ENCODE results near the gene TNFSF13B. TPM values are rescaled to one million over a fixed set of nuclear protein-coding genes. Genes with fewer than 3 reads are reported as not detected.
"Not testable (repeated sequence)": the region's sequence is repeated elsewhere in the genome, so short reads cannot be mapped to it uniquely, and the experiment has no call there.

The TNFSF13B gene
- total and polyA plus RNA-seq, 3 donors from 2014 or later, result 2.5 to 3.7 TPM; not detected in 1

GRCh38 chr13:108297114-108297513 is 27.6 kb downstream of the TNFSF13B start:
- DNase-seq, result no peak
- 89 to 100% methylated on average over 1 of the region's 1 CpG for WGBS, 2 donors
- H3K27ac ChIP-seq, result no peak overlapping the region
- intact Hi-C loops (cut with DNase I; ENCODE audit: low total_unique reads), result no loop called here
- H3K9me3 ChIP-seq, result no peaks in the 10 kb centered on the region
- TF ChIP-seq POLR2A (IDR thresholded peaks at IDR 0.05) (no peak), CTCF (IDR thresholded peaks at IDR 0.05) (no peak)
- H3K27me3 ChIP-seq, result no peaks in the 10 kb centered on the region
- no peaks in the 10 kb centered on the region for H3K4me1 ChIP-seq
- H3K36me3 ChIP-seq (ENCODE audit: low read depth, missing control alignments), result no peaks in the 10 kb centered on the region
- no peak overlapping the region for H3K4me3 ChIP-seq

GRCh38 chr13:108302279-108302678 is 32.8 kb downstream of the TNFSF13B start:
- no peaks in the 10 kb centered on the region for H3K4me1 ChIP-seq
- DNase-seq, result no peak
- H3K36me3 ChIP-seq (ENCODE audit: low read depth, missing control alignments), result no peaks in the 10 kb centered on the region
- TF ChIP-seq CTCF (IDR thresholded peaks at IDR 0.05) (no peak), POLR2A (IDR thresholded peaks at IDR 0.05) (no peak)
- intact Hi-C loops (cut with DNase I; ENCODE audit: low total_unique reads), result no loop called here
- no peak overlapping the region for H3K4me3 ChIP-seq
- no peak overlapping the region for H3K27ac ChIP-seq
- H3K9me3 ChIP-seq, result no peaks in the 10 kb centered on the region
- no peaks in the 10 kb centered on the region for H3K27me3 ChIP-seq
- WGBS, 2 donors, result 64 to 74% methylated on average over 1 of the region's 1 CpG

- no peak for DNase-seq
- WGBS, 2 donors, result 73 to 78% methylated on average over 7 of the region's 7 CpGs
- Histone ChIP-seq H3K4me3 (no peak overlapping the region), H3K27me3 (no peaks in the 10 kb centered on the region), H3K4me1 (no peaks in the 10 kb centered on the region), H3K27ac (no peak overlapping the region), H3K36me3 (ENCODE audit: low read depth, missing control alignments) (no peaks in the 10 kb centered on the region), H3K9me3 (no peaks in the 10 kb centered on the region)
- TF ChIP-seq CTCF (IDR thresholded peaks at IDR 0.05) (no peak), POLR2A (IDR thresholded peaks at IDR 0.05) (no peak)
- intact Hi-C loops (cut with DNase I; ENCODE audit: low total_unique reads), result no loop called here
These were observed 34.9 kb downstream of the TNFSF13B start for GRCh38 chr13:108304170-108305016.

- TF ChIP-seq POLR2A (IDR thresholded peaks at IDR 0.05) (no peak), CTCF (IDR thresholded peaks at IDR 0.05) (no peak)
- intact Hi-C loops (cut with DNase I; ENCODE audit: low total_unique reads), result no loop called here
- DNase-seq, result no peak
These were observed 36.1 kb downstream of the TNFSF13B start for GRCh38 chr13:108305655-108306054.

GRCh38 chr13:108306860-108307259 is 37.3 kb downstream of the TNFSF13B start:
- Histone ChIP-seq H3K27ac (no peak overlapping the region), H3K27me3 (no peaks in the 10 kb centered on the region), H3K4me1 (no peaks in the 10 kb centered on the region), H3K4me3 (no peak overlapping the region), H3K9me3 (no peaks in the 10 kb centered on the region), H3K36me3 (ENCODE audit: low read depth, missing control alignments) (no peaks in the 10 kb centered on the region)
- intact Hi-C loops (cut with DNase I; ENCODE audit: low total_unique reads), result no loop called here
- no peak for TF ChIP-seq POLR2A (IDR thresholded peaks at IDR 0.05)
- no peak for TF ChIP-seq CTCF (IDR thresholded peaks at IDR 0.05)
- no peak for DNase-seq

More at GRCh38 chr13:108305655-108306054, 36.1 kb downstream of the TNFSF13B start:
- H3K4me3 ChIP-seq, result no peak overlapping the region
- H3K36me3 ChIP-seq (ENCODE audit: low read depth, missing control alignments), result no peaks in the 10 kb centered on the region
- H3K9me3 ChIP-seq, result no peaks in the 10 kb centered on the region
- no peaks in the 10 kb centered on the region for H3K27me3 ChIP-seq
- H3K27ac ChIP-seq, result no peak overlapping the region
- no peaks in the 10 kb centered on the region for H3K4me1 ChIP-seq

- H3K27me3 ChIP-seq; intact Hi-C loops (cut with DNase I; ENCODE audit: low total_unique reads): not testable (repeated sequence)
- WGBS, 2 donors, result 53 to 61% methylated on average over 4 of the region's 4 CpGs
These were observed 42.1 kb downstream of the TNFSF13B start for GRCh38 chr13:108311596-108311995.

More at GRCh38 chr13:108311596-108311995, 42.1 kb downstream of the TNFSF13B start:
- DNase-seq; H3K27ac ChIP-seq; H3K4me1 ChIP-seq; H3K4me3 ChIP-seq; H3K36me3 ChIP-seq (ENCODE audit: low read depth, missing control alignments); H3K9me3 ChIP-seq: not testable (repeated sequence)
